ENCODE results near the gene SLC22A3. TPM values are rescaled to one million over a fixed set of nuclear protein-coding genes. Genes with fewer than 3 reads are reported as not detected.

The SLC22A3 gene
- total RNA-seq, 1 donor from 2014 or later, result 0.07 TPM

- H2AFZ ChIP-seq (replicated peaks), result no peak overlapping the region
- no peak overlapping the region for H3K9ac ChIP-seq
- H3K27me3 Mint-ChIP-seq (ENCODE audit: insufficient read depth, low read depth), result peaks cover 2% of the 10 kb centered on the region
- no peaks in the 10 kb centered on the region for H3K79me2 ChIP-seq (ENCODE audit: low read depth)
- no peak overlapping the region for H3K4me2 ChIP-seq
- no peak overlapping the region for H3K4me3 Mint-ChIP-seq
- H4K20me1 ChIP-seq (ENCODE audit: low read depth), result no peaks in the 10 kb centered on the region
- no peaks in the 10 kb centered on the region for H3F3A ChIP-seq (ENCODE audit: low read depth)
- no peaks in the 10 kb centered on the region for H3K27me3 ChIP-seq
- no peaks in the 10 kb centered on the region for H3K9me3 Mint-ChIP-seq
- no peaks in the 10 kb centered on the region for H3K9me3 ChIP-seq (ENCODE audit: low read depth)
- TF ChIP-seq, protein P1, sequence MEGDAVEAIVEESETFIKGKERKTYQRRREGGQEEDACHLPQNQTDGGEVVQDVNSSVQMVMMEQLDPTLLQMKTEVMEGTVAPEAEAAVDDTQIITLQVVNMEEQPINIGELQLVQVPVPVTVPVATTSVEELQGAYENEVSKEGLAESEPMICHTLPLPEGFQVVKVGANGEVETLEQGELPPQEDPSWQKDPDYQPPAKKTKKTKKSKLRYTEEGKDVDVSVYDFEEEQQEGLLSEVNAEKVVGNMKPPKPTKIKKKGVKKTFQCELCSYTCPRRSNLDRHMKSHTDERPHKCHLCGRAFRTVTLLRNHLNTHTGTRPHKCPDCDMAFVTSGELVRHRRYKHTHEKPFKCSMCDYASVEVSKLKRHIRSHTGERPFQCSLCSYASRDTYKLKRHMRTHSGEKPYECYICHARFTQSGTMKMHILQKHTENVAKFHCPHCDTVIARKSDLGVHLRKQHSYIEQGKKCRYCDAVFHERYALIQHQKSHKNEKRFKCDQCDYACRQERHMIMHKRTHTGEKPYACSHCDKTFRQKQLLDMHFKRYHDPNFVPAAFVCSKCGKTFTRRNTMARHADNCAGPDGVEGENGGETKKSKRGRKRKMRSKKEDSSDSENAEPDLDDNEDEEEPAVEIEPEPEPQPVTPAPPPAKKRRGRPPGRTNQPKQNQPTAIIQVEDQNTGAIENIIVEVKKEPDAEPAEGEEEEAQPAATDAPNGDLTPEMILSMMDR (IDR thresholded peaks at IDR 0.05), result no peak
- TF ChIP-seq EZH2phosphoT487 (IDR thresholded peaks at IDR 0.05) (no peak), EZH2 (IDR thresholded peaks at IDR 0.05) (no peak)
- H3K36me3 ChIP-seq, result no peaks in the 10 kb centered on the region
- no peak overlapping the region for H3K4me3 ChIP-seq
- no peak overlapping the region for H3K27ac Mint-ChIP-seq
- H3K4me1 Mint-ChIP-seq, result no peaks in the 10 kb centered on the region
- no peaks in the 10 kb centered on the region for H3K4me1 ChIP-seq
- no peak for DNase-seq (ENCODE audit: low spot score)
- H3K27ac ChIP-seq, result no peak overlapping the region
- no peaks in the 10 kb centered on the region for H3K36me3 Mint-ChIP-seq
Measured at GRCh38 chr6:160487116-160487515, 138.9 kb downstream of the SLC22A3 start.

- H3K9me3 ChIP-seq (ENCODE audit: low read depth), result no peaks in the 10 kb centered on the region
- no peak for DNase-seq (ENCODE audit: low spot score)
- H3F3A ChIP-seq (ENCODE audit: low read depth), result no peaks in the 10 kb centered on the region
- no peaks in the 10 kb centered on the region for H3K36me3 ChIP-seq
- peaks cover 2% of the 10 kb centered on the region for H3K27me3 Mint-ChIP-seq (ENCODE audit: insufficient read depth, low read depth)
- H2AFZ ChIP-seq (replicated peaks), result no peak overlapping the region
- no peaks in the 10 kb centered on the region for H3K4me1 ChIP-seq
- no peak overlapping the region for H3K4me3 ChIP-seq
- no peak overlapping the region for H3K27ac ChIP-seq
- H3K9me3 Mint-ChIP-seq, result no peaks in the 10 kb centered on the region
- H3K4me1 Mint-ChIP-seq, result no peaks in the 10 kb centered on the region
- H3K27ac Mint-ChIP-seq, result no peak overlapping the region
- no peaks in the 10 kb centered on the region for H3K79me2 ChIP-seq (ENCODE audit: low read depth)
- H3K27me3 ChIP-seq, result no peaks in the 10 kb centered on the region
- no peaks in the 10 kb centered on the region for H4K20me1 ChIP-seq (ENCODE audit: low read depth)
- H3K36me3 Mint-ChIP-seq, result no peaks in the 10 kb centered on the region
- TF ChIP-seq EZH2 (IDR thresholded peaks at IDR 0.05) (no peak), EZH2phosphoT487 (IDR thresholded peaks at IDR 0.05) (no peak)
- TF ChIP-seq, protein P1 (IDR thresholded peaks at IDR 0.05), result no peak
- no peak overlapping the region for H3K4me2 ChIP-seq
- no peak overlapping the region for H3K9ac ChIP-seq
- no peak overlapping the region for H3K4me3 Mint-ChIP-seq
Measured at GRCh38 chr6:160489091-160489490, 140.9 kb downstream of the SLC22A3 start.

DNA sequence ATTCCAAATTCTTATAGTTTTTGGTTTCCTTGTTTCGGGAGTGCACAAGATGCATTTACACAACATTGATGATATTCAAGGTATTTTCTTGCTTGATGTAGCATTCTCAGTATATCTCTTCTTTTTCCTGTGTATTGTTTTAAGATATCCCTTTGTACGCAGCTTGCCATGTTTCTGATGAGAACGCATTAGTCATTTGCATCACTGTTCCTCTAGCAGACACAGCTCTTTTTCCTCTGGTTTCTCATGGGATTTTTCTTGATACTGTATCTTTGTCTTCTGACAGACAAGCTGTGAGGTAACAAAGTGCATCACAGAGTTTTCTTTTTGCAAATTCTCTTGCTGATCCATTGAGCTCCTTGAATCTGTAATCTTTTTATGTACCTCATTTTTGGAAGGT, 146.4 kb downstream of the SLC22A3 start:
- no peak overlapping the region for H3K27ac ChIP-seq
- H4K20me1 ChIP-seq (ENCODE audit: low read depth), result no peaks in the 10 kb centered on the region

More for the DNA sequence above, 146.4 kb downstream of the SLC22A3 start:
- Histone ChIP-seq H3K9me3 (ENCODE audit: low read depth) (no peaks in the 10 kb centered on the region), H3K79me2 (ENCODE audit: low read depth) (no peaks in the 10 kb centered on the region), H3K4me1 (no peaks in the 10 kb centered on the region), H3K4me3 (no peak overlapping the region), H3F3A (ENCODE audit: low read depth) (no peaks in the 10 kb centered on the region), H3K27me3 (no peaks in the 10 kb centered on the region), H2AFZ (replicated peaks) (no peak overlapping the region), H3K4me2 (no peak overlapping the region), H3K36me3 (no peaks in the 10 kb centered on the region), H3K9ac (no peak overlapping the region)
- DNase-seq (ENCODE audit: low spot score), result no peak
- Mint-ChIP-seq H3K4me3 (no peak overlapping the region), H3K9me3 (no peaks in the 10 kb centered on the region), H3K27ac (no peak overlapping the region), H3K27me3 (ENCODE audit: insufficient read depth, low read depth) (peaks cover 2% of the 10 kb centered on the region), H3K4me1 (no peaks in the 10 kb centered on the region), H3K36me3 (no peaks in the 10 kb centered on the region)
- TF ChIP-seq, protein P1 (IDR thresholded peaks at IDR 0.05), result no peak
- TF ChIP-seq EZH2 (IDR thresholded peaks at IDR 0.05) (no peak), EZH2phosphoT487 (IDR thresholded peaks at IDR 0.05) (no peak)
